Measurements from ENCODE around the gene USP30.

GRCh38 chr12:109027767-109028166 lies 24.6 kb upstream of the USP30 start:
- TF ChIP-seq CTCF (IDR thresholded peaks at IDR 0.05) (no peak), POLR2A (IDR thresholded peaks at IDR 0.05) (no peak)

Measured in adrenal gland (tissue), 5 donors.